ENCODE measurements around the gene WFIKKN1. TPM values are rescaled to one million over a fixed set of nuclear protein-coding genes. Genes with fewer than 3 reads are reported as not detected.

WFIKKN1 gene
- total RNA-seq, 1 donor from 2014 or later, result 0.89 TPM

DNA sequence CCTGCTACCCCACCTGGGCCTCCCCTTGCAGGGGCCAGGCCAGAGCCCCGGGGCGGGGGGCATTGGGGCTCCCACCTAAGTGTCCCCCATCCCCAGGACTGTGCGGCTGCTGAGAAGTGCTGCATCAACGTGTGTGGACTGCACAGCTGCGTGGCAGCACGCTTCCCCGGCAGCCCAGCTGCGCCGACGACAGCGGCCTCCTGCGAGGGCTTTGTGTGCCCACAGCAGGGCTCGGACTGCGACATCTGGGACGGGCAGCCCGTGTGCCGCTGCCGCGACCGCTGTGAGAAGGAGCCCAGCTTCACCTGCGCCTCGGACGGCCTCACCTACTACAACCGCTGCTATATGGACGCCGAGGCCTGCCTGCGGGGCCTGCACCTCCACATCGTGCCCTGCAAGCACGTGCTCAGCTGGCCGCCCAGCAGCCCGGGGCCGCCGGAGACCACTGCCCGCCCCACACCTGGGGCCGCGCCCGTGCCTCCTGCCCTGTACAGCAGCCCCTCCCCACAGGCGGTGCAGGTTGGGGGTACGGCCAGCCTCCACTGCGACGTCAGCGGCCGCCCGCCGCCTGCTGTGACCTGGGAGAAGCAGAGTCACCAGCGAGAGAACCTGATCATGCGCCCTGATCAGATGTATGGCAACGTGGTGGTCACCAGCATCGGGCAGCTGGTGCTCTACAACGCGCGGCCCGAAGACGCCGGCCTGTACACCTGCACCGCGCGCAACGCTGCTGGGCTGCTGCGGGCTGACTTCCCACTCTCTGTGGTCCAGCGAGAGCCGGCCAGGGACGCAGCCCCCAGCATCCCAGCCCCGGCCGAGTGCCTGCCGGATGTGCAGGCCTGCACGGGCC is 1.9 kb downstream of the WFIKKN1 start:
- no peak for TF ChIP-seq EZH2 (IDR thresholded peaks at IDR 0.05; ENCODE audit: insufficient read depth, low read length)
- Histone ChIP-seq H3K79me2 (ENCODE audit: insufficient read depth, low read length) (peaks cover 15% of the 10 kb centered on the region), H3K9me3 (ENCODE audit: insufficient read depth, low read depth, low read length) (no peaks in the 10 kb centered on the region), H4K20me1 (ENCODE audit: insufficient read depth, low read length) (peaks cover 14% of the 10 kb centered on the region), H3K27me3 (ENCODE audit: insufficient read depth, low read length) (no peaks in the 10 kb centered on the region), H3K4me2 (ENCODE audit: low read length) (no peak overlapping the region), H3K27ac (ENCODE audit: low read depth, low read length) (no peak overlapping the region), H3K4me1 (ENCODE audit: insufficient read depth, low read length) (peaks cover 11% of the 10 kb centered on the region), H3K9ac (ENCODE audit: low read length) (no peak overlapping the region), H2AFZ (ENCODE audit: low read depth, low read length) (no peak overlapping the region), H3K4me3 (ENCODE audit: insufficient read depth, low read depth, low read length) (no peak overlapping the region), H3K36me3 (ENCODE audit: insufficient read depth, low read length) (no peaks in the 10 kb centered on the region)
- no peak overlapping the region for H3K27ac Mint-ChIP-seq (ENCODE audit: unreplicated experiment)
- FAIRE-seq (no peak), DNase-seq (ENCODE audit: low read depth) (no peak)
- no peaks in the 10 kb centered on the region for H3K27me3 Mint-ChIP-seq (ENCODE audit: low read depth, unreplicated experiment)
- no peak overlapping the region for H3K4me3 Mint-ChIP-seq (ENCODE audit: unreplicated experiment)
- H3K36me3 Mint-ChIP-seq (ENCODE audit: low read depth, unreplicated experiment), result no peaks in the 10 kb centered on the region
- no peaks in the 10 kb centered on the region for H3K9me3 Mint-ChIP-seq (ENCODE audit: unreplicated experiment)
- H3K4me1 Mint-ChIP-seq (ENCODE audit: low read depth, unreplicated experiment), result no peaks in the 10 kb centered on the region

DNA sequence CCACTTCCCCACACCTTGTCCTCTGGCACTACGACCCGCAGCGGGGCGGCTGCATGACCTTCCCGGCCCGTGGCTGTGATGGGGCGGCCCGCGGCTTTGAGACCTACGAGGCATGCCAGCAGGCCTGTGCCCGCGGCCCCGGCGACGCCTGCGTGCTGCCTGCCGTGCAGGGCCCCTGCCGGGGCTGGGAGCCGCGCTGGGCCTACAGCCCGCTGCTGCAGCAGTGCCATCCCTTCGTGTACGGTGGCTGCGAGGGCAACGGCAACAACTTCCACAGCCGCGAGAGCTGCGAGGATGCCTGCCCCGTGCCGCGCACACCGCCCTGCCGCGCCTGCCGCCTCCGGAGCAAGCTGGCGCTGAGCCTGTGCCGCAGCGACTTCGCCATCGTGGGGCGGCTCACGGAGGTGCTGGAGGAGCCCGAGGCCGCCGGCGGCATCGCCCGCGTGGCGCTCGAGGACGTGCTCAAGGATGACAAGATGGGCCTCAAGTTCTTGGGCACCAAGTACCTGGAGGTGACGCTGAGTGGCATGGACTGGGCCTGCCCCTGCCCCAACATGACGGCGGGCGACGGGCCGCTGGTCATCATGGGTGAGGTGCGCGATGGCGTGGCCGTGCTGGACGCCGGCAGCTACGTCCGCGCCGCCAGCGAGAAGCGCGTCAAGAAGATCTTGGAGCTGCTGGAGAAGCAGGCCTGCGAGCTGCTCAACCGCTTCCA is 2.7 kb downstream of the WFIKKN1 start:
- Mint-ChIP-seq H3K9me3 (ENCODE audit: unreplicated experiment) (no peaks in the 10 kb centered on the region), H3K4me3 (ENCODE audit: unreplicated experiment) (no peak overlapping the region), H3K4me1 (ENCODE audit: low read depth, unreplicated experiment) (no peaks in the 10 kb centered on the region), H3K27ac (ENCODE audit: unreplicated experiment) (no peak overlapping the region), H3K36me3 (ENCODE audit: low read depth, unreplicated experiment) (no peaks in the 10 kb centered on the region), H3K27me3 (ENCODE audit: low read depth, unreplicated experiment) (no peaks in the 10 kb centered on the region)
- Histone ChIP-seq H4K20me1 (ENCODE audit: insufficient read depth, low read length) (peaks cover 14% of the 10 kb centered on the region), H2AFZ (ENCODE audit: low read depth, low read length) (no peak overlapping the region), H3K79me2 (ENCODE audit: insufficient read depth, low read length) (peaks cover 15% of the 10 kb centered on the region), H3K9ac (ENCODE audit: low read length) (no peak overlapping the region), H3K27me3 (ENCODE audit: insufficient read depth, low read length) (no peaks in the 10 kb centered on the region), H3K36me3 (ENCODE audit: insufficient read depth, low read length) (no peaks in the 10 kb centered on the region), H3K27ac (ENCODE audit: low read depth, low read length) (no peak overlapping the region), H3K4me1 (ENCODE audit: insufficient read depth, low read length) (peaks cover 11% of the 10 kb centered on the region), H3K9me3 (ENCODE audit: insufficient read depth, low read depth, low read length) (no peaks in the 10 kb centered on the region), H3K4me3 (ENCODE audit: insufficient read depth, low read depth, low read length) (no peak overlapping the region), H3K4me2 (ENCODE audit: low read length) (no peak overlapping the region)
- DNase-seq (ENCODE audit: low read depth), result no peak
- no peak for FAIRE-seq
- TF ChIP-seq, protein P1, sequence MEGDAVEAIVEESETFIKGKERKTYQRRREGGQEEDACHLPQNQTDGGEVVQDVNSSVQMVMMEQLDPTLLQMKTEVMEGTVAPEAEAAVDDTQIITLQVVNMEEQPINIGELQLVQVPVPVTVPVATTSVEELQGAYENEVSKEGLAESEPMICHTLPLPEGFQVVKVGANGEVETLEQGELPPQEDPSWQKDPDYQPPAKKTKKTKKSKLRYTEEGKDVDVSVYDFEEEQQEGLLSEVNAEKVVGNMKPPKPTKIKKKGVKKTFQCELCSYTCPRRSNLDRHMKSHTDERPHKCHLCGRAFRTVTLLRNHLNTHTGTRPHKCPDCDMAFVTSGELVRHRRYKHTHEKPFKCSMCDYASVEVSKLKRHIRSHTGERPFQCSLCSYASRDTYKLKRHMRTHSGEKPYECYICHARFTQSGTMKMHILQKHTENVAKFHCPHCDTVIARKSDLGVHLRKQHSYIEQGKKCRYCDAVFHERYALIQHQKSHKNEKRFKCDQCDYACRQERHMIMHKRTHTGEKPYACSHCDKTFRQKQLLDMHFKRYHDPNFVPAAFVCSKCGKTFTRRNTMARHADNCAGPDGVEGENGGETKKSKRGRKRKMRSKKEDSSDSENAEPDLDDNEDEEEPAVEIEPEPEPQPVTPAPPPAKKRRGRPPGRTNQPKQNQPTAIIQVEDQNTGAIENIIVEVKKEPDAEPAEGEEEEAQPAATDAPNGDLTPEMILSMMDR (IDR thresholded peaks at IDR 0.05; ENCODE audit: insufficient read depth, low read depth, low read length), result no peak
- TF ChIP-seq EZH2 (IDR thresholded peaks at IDR 0.05; ENCODE audit: insufficient read depth, low read length), result no peak

DNA sequence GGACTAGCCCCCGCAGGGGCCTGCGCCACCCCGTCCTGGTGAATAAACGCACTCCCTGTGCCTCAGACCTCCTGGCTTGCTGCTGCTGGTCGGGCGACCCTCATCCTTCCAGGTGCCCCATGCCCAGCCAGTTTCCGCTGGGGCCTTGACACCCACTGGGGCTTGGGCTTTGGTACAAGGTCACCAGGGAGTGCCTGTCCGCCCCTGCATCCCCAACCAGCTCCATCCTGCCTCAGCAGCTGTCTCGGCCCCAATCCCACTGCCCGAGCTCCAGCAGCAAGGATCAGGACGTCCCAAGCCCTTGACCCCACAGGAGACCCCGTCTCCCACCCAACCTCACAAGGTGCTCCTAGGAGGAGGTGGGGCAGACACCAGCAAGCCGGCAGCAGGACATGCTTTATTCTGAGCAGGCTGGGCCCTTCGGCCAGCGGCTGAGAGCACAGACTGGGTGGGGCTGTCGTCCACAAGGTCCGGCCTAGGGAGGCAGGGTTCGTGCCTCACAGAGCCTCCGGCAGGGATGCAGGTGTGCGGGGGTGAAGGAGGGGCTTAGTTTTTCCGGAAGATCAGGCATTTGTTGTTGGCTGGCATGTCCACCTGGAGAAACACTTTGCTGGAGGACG is 3.4 kb downstream of the WFIKKN1 start:
- Histone ChIP-seq H3K9ac (ENCODE audit: low read length) (no peak overlapping the region), H3K27me3 (ENCODE audit: insufficient read depth, low read length) (no peaks in the 10 kb centered on the region), H3K4me1 (ENCODE audit: insufficient read depth, low read length) (peaks cover 11% of the 10 kb centered on the region), H3K9me3 (ENCODE audit: insufficient read depth, low read depth, low read length) (no peaks in the 10 kb centered on the region), H3K4me2 (ENCODE audit: low read length) (no peak overlapping the region), H3K79me2 (ENCODE audit: insufficient read depth, low read length) (peaks cover 15% of the 10 kb centered on the region), H3K4me3 (ENCODE audit: insufficient read depth, low read depth, low read length) (no peak overlapping the region), H3K27ac (ENCODE audit: low read depth, low read length) (no peak overlapping the region), H4K20me1 (ENCODE audit: insufficient read depth, low read length) (peaks cover 14% of the 10 kb centered on the region), H3K36me3 (ENCODE audit: insufficient read depth, low read length) (no peaks in the 10 kb centered on the region), H2AFZ (ENCODE audit: low read depth, low read length) (no peak overlapping the region)
- H3K36me3 Mint-ChIP-seq (ENCODE audit: low read depth, unreplicated experiment), result no peaks in the 10 kb centered on the region
- no peak for TF ChIP-seq EZH2 (IDR thresholded peaks at IDR 0.05; ENCODE audit: insufficient read depth, low read length)
- TF ChIP-seq, protein P1 (IDR thresholded peaks at IDR 0.05; ENCODE audit: insufficient read depth, low read depth, low read length), result no peak
- FAIRE-seq (no peak), DNase-seq (ENCODE audit: low read depth) (no peak)
- peak overlapping the region; percentile 57 for H3K4me3 Mint-ChIP-seq (ENCODE audit: unreplicated experiment)
- H3K9me3 Mint-ChIP-seq (ENCODE audit: unreplicated experiment), result no peaks in the 10 kb centered on the region
- H3K27ac Mint-ChIP-seq (ENCODE audit: unreplicated experiment), result no peak overlapping the region
- H3K4me1 Mint-ChIP-seq (ENCODE audit: low read depth, unreplicated experiment), result no peaks in the 10 kb centered on the region
- H3K27me3 Mint-ChIP-seq (ENCODE audit: low read depth, unreplicated experiment), result no peaks in the 10 kb centered on the region
